GM18498 (cell line): ENCODE data around the gene ACYP1.
"Not testable (repeated sequence)": the region's sequence is repeated elsewhere in the genome, so short reads cannot be mapped to it uniquely, and the experiment has no call there.

Experiments
- ATAC-seq: cut with Tn5 transposase; IDR thresholded peaks from one replicate; pipeline ENCODE4 v1.9.1; 2021; ENCODE audit warnings: mild to moderate bottlenecking, moderate library complexity; ENCODE audit not compliant: unreplicated experiment

Gene ACYP1

DNA sequence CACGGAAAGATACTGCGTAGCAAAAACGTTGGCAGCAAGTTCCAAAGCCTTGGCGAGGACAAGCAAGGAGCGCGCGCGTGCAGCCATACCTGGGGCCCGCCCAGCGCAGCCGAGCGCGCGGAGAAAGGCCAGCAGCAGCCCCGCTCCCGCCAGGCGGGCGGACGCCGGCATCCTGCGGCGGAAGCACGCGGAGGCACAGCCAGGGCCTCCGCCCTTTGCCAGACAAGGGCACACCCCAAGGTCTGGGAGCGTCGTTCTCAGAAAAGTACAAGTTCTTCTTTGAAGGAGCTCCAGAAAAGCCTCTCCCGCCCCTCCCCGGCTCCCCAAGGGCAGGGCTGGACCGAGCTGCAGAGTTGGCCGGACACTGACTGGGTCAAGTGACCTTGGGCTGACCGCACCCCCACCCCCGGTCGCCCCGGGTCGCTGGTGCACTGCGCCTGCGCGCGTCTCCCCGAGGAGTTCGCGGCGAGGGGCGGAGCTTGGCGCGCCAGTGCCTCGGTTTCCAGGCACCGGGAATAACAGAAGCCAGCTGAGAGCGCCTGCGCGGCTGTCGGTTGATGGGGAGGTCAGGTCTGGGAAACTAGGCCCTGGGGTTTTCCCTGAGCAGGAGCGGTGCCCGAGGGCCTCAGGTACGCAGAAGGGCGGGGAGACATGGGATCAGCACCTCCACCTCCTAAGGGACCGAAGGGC is 5.4 kb upstream of the ACYP1 start, which contains the start of gene ZC2HC1C:
Gene ZC2HC1C (plus strand): TSS at position 521 of the 690 bp plus-strand sequence. CDS start 933 bp downstream, outside the sequence.
- peak; percentile 69 for ATAC-seq

DNA sequence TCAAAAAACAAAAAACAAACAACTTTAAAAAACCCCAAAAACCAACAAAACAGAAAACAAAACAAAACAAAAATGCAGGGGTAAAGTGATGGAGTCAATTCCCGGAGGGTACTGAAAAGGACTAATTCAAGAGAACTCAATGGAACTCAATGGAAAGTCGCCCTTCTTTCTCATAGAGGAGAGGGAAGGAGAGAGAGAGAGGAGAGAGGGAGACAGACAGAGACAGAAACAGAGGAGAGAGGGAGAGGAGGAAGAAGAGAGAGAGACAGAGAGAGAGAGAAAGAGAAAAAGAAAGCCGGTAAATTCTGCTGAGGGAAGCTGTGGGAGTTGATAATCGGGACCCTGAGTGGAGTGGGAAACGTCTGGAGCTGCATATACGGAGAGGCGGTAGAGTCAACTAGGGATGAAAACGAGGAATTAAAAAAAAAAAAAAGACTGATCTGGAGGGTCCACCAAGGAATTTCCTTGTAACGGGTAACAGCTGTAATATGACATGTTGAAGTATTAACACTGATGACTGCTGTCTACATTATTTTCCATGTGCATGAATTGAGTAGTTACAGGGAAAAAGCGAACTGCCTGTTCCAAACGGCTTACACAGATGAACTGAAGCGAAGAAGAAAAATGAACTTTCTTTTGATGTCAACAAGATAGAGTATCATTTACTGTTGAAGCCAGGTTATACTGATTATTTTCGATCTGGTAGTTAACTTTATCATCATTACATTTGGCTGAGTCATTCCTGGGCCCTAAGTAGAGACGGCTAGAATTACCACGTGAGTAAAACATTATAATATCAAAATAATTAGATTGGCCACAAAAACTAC is 4.7 kb upstream of the ACYP1 start:
- ATAC-seq, result no peak

DNA sequence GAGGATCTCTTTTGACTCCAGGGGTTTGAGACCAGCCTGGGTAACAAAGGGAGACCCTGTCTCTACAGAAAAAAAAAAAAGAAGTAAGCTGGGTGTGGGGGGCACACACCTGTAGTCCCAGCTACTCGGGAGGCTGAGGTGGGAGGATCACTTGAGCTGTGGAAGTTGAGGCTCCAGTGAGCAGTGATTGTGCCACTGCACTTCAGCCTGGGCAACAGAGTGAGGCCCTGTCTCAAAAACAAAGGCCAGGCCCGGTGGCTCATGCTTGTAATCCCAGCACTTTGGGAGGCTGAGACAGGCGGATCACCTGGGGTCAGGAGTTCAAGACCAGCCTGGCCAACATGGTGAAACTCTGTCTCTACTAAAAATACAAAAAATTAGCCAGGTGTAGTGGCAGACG is 3.9 kb upstream of the ACYP1 start:
- ATAC-seq, result not testable (repeated sequence)

DNA sequence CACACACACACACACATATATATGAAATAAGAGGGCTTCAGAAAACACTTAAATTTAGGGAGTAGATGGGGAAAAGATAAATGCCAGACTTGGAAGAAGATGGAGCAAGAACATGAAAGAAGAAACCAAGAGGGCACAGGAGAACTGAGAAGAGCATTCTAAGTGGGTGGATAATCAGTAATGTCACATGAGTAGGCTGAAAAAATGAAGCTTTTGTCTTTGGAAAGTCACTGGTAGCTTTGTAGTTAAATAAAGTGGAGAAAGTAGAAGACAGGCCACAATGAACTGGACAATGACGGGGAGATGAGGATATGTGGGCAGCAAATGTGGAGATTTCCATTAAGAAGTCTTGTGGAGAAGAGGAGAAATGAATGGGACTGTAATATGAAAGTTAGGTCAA is 3.4 kb upstream of the ACYP1 start:
- no peak for ATAC-seq

DNA sequence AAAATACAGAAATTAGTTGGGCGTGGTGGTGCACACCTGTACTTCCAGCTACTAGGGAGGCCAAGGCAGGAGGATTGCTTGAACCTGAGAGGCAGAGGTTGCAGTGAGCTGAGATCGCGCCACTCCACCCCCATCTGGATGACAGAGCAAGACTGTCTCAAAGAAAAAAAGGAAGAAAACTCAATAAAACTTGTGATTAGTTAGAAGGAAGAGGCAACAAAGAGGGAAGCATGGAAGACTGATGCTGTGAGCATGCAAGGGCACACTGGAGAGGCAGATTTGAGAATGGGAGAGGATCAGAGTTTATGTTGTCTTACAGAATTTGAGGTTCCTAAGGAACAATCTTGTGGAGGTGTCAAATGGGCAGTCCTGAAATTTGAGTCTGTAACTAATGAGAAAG is 2.9 kb upstream of the ACYP1 start:
- ATAC-seq, result no peak

DNA sequence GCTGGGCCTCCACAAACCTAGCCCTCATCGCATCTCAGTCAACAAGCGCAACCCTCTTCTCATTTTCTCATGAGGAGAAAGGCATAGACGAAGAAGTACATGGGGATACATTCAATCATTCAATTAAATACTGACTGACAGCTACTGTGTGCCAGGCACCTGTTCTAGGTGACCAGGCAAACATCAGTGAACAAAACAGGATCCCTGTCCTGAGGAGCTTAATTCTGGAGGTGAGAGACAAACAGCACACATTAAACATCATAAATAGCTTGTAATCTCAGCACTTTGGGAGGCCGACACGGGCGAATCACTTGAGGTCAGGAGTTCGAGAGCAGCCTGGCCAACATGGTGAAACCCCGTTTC is 362 bp upstream of the ACYP1 start:
- ATAC-seq, result peak; percentile 30

DNA sequence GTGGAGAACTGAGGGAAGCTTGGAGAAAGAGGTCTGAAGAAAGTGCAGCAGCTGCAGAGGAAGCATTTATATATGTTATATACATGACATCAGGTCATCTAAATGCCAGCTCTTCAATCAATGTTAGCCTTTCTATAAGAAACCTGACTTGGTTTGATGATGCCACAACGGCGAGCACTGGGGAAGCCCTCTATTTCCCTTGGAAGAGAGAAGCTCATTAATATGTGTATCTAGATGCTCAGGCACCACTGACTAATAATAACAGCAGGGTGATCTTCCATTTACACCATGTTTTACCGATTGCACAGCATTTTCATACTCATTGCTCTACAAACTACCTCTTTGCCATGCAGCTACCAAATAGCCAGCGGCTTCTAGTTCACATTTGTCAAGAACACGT is 811 bp downstream of the ACYP1 start:
- ATAC-seq, result peak; percentile 9

DNA sequence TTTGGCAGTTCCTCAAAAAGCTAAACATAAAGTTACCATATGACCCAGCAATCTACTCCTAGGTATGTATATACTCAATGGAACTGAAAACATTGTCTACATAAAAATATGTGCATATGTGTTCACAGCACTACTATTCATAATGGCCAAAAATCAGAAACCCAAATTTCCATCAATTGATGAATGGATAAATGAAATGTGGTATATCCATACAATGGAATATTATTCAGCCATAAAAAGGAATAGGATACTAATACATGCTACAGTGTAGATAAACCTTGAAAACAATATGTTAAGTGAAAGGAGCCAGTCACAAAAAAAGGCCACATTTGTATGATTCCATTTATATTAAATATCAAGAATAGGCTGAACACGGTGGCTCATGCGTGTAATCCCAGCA is 3.4 kb downstream of the ACYP1 start:
- no peak for ATAC-seq

DNA sequence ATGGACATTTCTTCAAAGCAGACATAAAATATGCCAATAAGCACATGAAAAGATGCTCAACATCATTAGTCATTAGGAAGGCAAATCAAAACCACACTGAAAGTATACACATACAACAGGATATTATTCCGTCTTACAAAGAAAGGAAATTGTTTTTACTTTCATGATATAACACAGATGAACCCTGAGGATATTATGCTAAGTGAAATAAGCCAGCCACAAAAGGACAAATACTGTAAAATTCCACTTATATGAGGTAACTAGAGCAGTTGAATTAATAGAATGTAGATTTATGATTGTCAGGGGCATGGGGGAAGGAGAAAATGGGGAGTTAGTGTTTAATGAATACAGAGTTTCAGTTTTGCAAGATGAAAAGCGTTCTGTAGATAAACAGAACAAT is 4.2 kb downstream of the ACYP1 start:
- no peak for ATAC-seq

DNA sequence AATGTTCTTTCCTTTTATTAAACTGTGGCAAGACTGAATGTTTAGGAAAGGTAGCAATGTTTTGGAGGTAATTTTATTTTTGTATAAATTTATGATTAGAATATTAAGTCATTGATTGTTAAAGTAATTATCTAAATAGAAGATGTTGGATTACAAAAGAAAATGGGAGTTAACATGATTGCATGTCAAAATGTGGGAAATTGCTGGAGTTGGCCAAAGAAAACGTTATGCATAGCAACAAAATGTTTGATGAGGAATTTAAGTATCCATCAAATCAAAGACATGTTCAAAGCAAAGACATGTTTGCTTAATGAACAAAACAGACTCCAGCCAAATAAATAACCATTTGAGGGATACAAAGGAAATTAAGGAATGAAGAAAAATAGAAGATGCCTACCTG is 9.4 kb downstream of the ACYP1 start:
- no peak for ATAC-seq

DNA sequence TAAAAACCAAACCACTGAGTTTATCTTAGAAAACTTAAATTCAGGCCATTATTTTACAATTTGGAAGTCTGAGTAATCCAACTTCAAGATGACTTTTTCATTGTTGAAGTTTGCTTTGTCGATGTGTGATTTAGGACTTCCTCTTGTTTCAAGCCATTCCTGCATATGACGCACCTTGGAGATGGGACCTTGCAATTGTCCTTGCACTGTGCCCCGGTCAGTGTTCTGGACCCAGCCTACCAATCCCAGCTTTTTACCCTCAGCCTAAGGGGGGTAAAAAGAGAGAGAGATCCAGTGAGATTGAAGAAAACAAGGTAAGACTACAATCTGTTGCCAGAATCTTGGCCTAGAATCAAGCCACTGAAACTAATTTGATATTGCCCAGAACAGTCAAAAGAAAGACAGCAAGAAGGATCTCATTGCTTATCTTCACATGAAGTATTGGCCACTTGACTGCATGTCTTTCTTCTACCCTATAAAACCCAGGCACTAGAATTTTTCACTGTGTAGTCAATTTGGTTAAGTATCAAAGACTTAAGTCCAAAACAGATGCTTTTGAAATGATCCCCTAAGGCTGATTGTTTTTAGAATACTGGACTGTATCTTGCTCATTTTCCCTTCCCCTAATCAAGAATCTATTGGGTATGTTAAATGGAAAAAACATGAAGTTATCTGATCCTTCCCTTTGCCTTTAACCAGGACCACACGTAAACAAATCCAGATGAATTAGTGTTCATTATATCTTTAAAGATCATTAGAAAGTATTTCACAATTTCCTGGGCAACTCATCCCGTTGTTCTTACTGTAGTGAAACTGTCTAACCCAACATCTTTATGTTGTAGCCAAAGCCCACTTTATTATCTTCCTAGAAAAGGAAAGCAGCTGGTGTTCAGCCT is 10.2 kb downstream of the ACYP1 start:
- ATAC-seq, result no peak

DNA sequence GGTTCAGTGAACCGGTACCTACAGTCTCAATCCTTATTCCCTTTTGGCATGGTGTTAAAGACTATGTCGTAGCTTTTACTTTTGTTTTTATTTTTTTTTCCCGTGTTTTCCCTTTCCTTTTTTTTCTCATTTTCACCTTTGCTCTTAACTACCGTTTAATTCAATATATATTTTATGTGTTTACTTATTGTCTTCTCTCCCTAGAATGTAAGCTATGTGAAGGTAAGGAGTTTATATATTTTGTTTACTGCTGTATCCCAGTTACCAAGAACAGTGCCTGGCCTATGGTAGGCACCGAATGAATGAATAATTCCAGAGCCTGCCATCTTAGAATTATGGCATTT is 12.3 kb downstream of the ACYP1 start:
- no peak for ATAC-seq

DNA sequence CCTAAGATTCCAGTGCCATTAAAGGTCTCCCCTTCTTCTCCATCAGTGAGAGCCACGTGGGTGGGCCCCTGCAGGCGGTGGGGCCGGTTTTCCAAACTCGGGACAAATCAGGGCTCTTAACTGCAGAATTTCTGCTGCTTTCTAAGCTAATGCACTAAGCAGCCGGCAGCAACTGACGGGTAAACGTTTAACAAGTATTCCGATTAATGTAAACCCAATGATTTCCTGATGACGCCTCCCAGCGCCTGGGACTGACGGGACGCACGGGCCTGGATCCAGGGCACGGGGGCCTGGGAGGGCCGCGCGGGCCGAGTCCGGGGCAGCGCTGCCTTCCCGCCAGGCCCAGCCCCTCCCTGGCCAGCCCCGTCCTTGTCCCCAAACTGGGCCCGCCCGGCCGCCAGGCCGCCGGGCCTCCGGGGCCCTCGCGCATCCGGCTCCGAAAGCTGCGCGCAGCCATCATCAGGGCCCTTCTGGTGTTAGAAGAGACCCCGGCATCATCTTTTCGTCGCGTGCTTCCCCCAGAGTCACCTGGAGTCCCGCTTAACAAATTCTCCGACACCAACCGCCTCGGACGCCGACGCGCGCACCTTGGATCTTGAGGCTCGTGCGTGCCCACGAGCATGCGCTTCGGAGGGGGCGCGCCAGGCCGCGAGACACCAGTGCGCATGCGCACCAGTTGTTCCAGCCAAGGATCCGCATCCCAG is 12.8 kb downstream of the ACYP1 start, which contains the start of gene MLH3:
Gene MLH3 (minus strand): TSS at position 616 of the 704 bp plus-strand sequence. CDS start 1,812 bp downstream, outside the sequence.
- peak; percentile 83 for ATAC-seq

DNA sequence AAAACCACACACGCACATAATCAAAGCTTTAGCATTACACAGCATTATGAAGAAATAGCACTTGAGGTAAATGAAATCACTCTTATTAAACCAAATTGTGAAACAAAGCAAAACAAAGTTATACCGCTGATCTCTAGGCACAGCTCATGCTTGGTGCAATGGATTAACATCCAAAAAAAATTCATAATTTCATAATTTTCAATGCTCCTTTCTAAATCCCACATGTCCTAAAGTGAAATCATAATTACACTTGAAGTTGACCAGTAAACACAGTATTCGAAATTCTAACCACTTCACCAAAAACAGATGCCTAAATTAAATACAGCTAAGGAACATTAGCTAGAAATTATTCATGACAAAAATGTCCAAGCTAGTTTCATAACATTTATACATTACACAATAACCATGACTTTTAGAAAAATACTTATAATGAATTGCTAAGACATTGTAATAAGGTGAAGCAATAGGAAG is 14.1 kb downstream of the ACYP1 start:
- ATAC-seq, result no peak

DNA sequence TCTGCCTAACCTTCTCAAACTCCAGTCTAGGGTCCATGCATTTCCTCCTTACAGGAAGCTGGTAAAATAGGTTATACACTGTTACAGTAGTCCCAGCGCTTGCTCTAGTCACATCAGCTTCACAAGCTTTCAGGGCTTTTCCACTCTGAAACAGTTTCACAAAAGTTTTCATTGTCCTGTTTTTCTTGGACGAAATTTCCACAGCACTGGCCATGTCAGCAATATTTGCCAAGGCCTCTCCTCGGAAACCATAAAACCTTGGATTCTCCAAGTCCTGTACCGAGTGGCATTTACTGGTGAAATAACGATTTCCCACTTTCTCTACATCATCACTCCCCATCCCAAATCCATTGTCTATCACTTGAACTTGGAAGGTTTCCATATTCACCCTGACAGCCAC is 14.7 kb downstream of the ACYP1 start:
- no peak for ATAC-seq

DNA sequence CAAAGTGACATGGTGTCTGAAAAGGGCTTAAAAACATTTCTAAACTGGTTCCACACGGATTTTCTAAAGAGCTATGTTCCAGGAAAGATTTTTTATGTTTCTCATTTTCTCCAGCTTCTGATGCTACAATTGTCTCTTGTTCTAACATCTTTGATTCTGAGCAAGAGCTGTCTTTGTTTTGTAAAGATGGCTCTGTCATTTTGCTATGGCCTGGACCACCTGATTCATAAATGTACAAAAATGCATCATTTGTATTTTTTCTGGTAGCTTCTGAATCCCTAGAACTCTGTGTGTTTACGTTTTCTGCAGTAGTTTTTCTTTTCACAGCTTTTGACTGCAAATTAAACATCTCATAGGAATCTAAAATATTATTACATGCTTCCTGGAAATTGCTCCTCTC is 15.7 kb downstream of the ACYP1 start:
- ATAC-seq, result no peak

DNA sequence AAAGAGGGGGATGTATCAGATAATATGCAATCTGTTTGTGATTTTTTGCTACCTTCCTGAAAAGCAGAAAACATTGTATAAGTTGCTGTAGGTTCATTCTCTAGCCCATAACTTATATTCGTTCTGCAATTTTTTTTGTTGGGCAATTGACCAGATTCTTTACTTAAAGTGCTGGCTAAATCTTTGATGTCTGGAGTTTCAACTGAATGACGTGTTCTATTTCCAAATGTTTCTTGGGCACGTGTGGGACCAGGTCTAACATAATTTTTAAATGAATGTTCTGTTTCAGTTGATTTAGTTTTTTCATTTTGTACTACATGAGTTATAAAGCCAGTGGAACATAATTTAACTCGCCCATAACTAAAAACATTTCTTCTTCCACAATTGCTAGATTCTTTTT is 16.3 kb downstream of the ACYP1 start:
- no peak for ATAC-seq

DNA sequence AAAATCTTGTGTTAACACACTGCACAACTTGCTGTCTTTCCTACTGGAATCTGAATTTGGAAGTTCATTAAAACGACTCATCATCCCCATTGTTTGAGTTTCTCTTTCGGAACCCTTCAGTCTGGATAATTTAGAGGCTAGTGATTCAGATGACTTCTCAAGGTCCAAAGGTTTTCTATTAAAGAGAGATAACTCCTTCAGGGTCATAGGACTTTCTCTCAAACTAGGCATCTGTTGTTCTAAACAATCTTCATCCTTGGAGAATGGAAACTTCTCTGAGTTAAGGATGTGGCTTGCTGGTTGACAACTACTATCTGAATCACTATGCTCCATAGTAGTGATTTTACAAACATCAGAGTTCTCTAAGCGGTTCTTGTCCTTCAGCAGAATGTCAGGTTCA is 16.9 kb downstream of the ACYP1 start:
- ATAC-seq, result no peak

DNA sequence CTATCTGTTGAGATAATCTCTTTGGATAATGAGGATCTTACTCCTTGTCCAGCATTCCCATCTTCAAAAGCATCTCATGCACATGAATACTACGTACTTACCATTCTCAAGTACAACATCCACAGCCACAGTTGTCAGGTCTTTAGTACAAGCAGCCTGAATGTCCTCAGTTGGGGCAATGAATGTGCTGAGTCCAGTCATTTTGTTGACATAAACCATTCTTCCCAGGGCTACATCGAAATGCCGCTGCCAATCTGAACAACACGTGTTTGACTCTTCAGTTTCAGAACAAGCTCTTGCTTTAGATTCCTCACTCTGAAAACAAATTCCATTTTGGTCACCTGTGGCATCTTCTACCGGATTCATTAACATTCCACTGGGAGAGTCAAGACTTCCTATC is 17.5 kb downstream of the ACYP1 start:
- ATAC-seq, result no peak

DNA sequence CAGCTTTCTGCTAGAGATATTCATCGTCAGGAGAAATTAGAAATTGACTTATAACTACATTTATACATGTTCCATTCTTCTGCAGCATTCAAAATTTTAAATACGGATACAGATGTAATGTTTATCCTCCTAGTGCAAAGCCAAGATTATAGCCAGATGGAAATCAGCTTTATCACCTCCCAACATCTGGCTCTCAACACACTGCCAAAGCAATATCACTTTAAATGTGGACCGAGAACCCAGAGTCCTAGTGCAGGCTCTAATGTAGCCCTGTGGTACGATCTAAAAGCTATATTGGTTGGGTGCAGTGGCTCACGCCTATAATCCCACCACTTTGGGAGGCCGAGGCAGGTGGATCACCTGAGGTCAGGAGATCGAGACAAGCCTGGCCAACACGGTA is 19.1 kb downstream of the ACYP1 start:
- ATAC-seq, result no peak

DNA sequence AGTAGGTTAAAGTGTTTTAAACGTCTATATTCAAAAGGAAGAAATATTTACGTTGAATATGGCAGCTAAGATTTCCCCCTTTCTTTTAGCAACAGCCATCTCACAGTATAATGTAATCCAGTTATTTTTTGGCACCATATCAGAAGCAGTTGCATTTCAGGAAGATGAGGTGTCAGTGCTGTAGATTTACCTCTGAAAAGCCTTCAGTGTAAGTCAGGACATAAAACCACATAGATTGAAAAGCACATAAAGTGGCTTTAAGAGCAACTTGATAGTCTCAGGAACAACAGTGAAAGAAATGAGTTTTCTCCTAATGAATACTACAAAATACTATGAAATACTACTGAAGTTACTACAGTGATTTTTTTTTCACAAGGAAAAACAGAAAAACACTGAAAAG is 19.5 kb downstream of the ACYP1 start:
- ATAC-seq, result no peak
